ENCODE data around the gene SLC6A17. TPM values are rescaled to one million over a fixed set of nuclear protein-coding genes. Genes with fewer than 3 reads are reported as not detected.

SLC6A17 gene
- total RNA-seq, 1 experiment from 2014 or later = 0.17 TPM

DNA sequence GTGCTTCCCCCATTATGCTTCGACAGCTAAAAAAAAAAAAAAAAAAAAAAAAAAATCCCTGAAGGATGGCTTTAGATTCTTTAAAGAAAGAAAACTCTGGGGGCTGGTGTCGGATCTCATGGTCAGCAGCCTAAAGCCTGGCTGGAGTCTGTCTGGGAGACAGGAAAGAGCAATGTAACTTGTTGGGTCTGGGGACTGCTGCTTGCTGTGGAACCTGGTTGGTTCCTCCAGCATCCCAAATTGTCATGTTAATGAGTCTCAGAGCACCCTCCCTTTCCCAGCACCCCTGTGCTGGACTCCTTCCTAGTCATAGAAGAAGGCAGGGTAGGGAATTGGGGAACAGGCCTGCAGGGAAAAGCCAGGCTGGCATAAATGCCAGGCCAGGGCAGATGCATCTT lies 62.8 kb downstream of the SLC6A17 start:
- Mint-ChIP-seq H3K27me3 (ENCODE audit: low read depth) (peaks cover 39% of the 10 kb centered on the region), H3K4me3 (peak overlapping the region; percentile 44 to 73; a peak in 4 of 5 replicates), H3K4me1 (peaks cover 26 to 36% of the 10 kb centered on the region in 2 experiments), H3K36me3 (ENCODE audit: insufficient read depth in 1 of 3, low read depth in 3 of 3) (peaks cover 0 to 2% (median 0%) of the 10 kb centered on the region in 3 experiments; a peak in 3 of 7 replicates), H3K27ac (peak overlapping the region in 1 of 3 experiments; percentile 90; a peak in 2 of 7 replicates), H3K9me3 (no peaks in the 10 kb centered on the region; a peak in 2 of 5 replicates)
- Histone ChIP-seq H3K79me2 (ENCODE audit: insufficient read depth, low read length) (no peaks in the 10 kb centered on the region), H4K91ac (ENCODE audit: insufficient read length, low read depth, low read length) (no peak overlapping the region), H3K23ac (ENCODE audit: insufficient read length, low read depth, low read length) (no peak overlapping the region), H3K79me1 (ENCODE audit: insufficient read depth, low read depth, low read length, poor library complexity, severe bottlenecking) (no peaks in the 10 kb centered on the region), H3K4ac (ENCODE audit: low read depth, low read length) (no peak overlapping the region), H2BK20ac (ENCODE audit: low read depth, low read length, poor library complexity, severe bottlenecking) (no peak overlapping the region), H3K9me3 (ENCODE audit: control insufficient read depth, low read depth, low read length) (no peaks in the 10 kb centered on the region), H3K14ac (ENCODE audit: insufficient read depth, low read length) (no peak overlapping the region), H3K18ac (ENCODE audit: insufficient read length, low read depth, low read length) (no peak overlapping the region), H2BK120ac (ENCODE audit: low read depth, low read length, poor library complexity, severe bottlenecking) (no peak overlapping the region), H3K4me1 (ENCODE audit: insufficient read depth, low read length) (peaks cover 3% of the 10 kb centered on the region; the same call in 1 of the 2 replicates), H2BK12ac (ENCODE audit: insufficient read length, low read depth, low read length) (no peak overlapping the region), H3K56ac (ENCODE audit: insufficient read length, low read depth, low read length) (no peak overlapping the region), H2AK5ac (ENCODE audit: insufficient read length, low read length) (no peak overlapping the region), H2BK5ac (ENCODE audit: insufficient read length, low read length) (no peak overlapping the region), H3K27ac (ENCODE audit: insufficient read length, low read depth, low read length) (no peak overlapping the region), H2BK15ac (ENCODE audit: low read depth, low read length) (no peak overlapping the region), H3K27me3 (ENCODE audit: insufficient read depth, low read length) (peaks cover 9% of the 10 kb centered on the region), H4K8ac (replicated peaks; ENCODE audit: insufficient read length, low read depth, low read length) (no peak overlapping the region), H2AFZ (ENCODE audit: low read length) (no peak overlapping the region), H4K5ac (ENCODE audit: insufficient read length, low read depth, low read length) (no peak overlapping the region), H3K4me2 (ENCODE audit: insufficient read depth, insufficient read length, low read length) (peak overlapping the region; percentile 77), H3K23me2 (ENCODE audit: insufficient read length, low read depth, low read length, poor library complexity, severe bottlenecking) (peaks cover 19% of the 10 kb centered on the region), H3T11ph (ENCODE audit: low read length) (no peak overlapping the region), H3K9ac (ENCODE audit: extremely low read depth, insufficient read length, low read length) (no peak overlapping the region), H4K20me1 (ENCODE audit: control insufficient read depth, insufficient read depth, insufficient read length) (no peaks in the 10 kb centered on the region)
- no peak for DNase-seq
- no peak for TF ChIP-seq CTCF (conservative IDR thresholded peaks at IDR 0.05)
- no CpG with 5 or more reads among the region's 2 CpGs for WGBS (ENCODE audit: extremely low coverage, insufficient read length, low lambda C conversion rate)

Data from H9 (cell line).